Raji (cell line): ENCODE results near the gene BSCL2.

Experiments
- POLR2A ChIP-seq: IDR thresholded peaks from 2 replicates; pipeline ENCODE4 v1.6.1; 2011; ENCODE audit warnings: low read depth, low read length, control low read depth; ENCODE audit not compliant: insufficient read depth

BSCL2 gene

GRCh38 chr11:62677714-62678113, 29.5 kb downstream of the BSCL2 start:
- no peak for TF ChIP-seq POLR2A

- no peak for TF ChIP-seq POLR2A
Observed at GRCh38 chr11:62677156-62677555, 30.1 kb downstream of the BSCL2 start.

DNA sequence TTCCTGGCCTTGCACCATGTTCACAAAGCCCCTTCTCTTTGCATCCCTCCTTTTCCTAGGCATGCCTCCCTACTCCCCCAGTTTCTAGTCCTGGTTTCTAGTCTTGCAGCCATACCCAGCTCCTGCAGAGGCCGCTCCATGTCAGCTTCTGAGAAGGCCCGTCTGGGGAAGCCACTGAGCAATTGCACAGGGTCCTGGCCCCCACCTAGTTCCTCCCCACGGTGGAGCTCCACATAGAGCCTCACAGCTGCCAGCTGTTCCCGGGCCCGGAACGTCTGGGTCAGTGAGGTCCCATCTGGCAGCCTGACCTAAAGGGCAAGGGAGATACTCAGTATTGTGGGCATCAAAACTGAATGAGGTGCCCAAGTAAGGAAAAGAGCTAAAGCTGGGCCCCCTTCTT, 30.5 kb downstream of the BSCL2 start:
- no peak for TF ChIP-seq POLR2A

DNA sequence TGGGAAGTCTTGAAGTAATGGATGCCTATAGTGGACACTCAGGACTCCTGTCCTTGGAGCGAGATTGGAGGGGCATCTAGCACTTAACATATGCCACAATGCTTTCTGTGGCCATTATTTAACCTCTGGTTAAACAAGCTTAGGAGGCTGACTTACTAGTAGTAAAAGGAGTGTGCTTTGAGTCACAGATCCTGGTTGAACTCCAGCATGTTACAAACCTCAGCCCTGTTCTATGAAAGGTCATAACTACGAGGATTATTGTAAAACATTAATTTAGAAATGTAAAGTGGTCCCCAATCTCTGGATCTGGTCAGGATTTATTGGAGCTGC, 34.1 kb downstream of the BSCL2 start:
- 0 out of 2 replicates have a peak, but pooled peaks have one; percentile 3 for TF ChIP-seq POLR2A

DNA sequence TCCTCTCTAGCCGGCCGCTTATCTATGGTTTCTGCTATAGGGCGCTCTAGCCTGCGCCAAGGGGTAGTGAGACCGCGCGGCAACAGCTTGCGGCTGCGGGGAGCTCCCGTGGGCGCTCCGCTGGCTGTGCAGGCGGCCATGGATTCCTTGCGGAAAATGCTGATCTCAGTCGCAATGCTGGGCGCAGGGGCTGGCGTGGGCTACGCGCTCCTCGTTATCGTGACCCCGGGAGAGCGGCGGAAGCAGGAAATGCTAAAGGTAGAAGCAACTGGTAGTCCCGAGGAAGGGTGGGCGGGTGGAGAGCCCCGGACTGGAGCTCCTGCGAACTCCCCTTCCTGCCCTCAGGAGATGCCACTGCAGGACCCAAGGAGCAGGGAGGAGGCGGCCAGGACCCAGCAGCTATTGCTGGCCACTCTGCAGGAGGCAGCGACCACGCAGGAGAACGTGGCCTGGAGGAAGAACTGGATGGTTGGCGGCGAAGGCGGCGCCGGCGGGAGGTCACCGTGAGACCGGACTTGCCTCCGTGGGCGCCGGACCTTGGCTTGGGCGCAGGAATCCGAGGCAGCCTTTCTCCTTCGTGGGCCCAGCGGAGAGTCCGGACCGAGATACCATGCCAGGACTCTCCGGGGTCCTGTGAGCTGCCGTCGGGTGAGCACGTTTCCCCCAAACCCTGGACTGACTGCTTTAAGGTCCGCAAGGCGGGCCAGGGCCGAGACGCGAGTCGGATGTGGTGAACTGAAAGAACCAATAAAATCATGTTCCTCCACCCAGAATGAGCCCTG, 35.4 kb downstream of the BSCL2 start, which contains the start of the genes LBHD1 and UQCC3:
TSS of gene LBHD1 (minus strand) at position 660 of the 782 bp plus-strand sequence. CDS start 2,236 bp downstream, outside the sequence.
TSS of gene UQCC3 (plus strand) at position 66 of the 782 bp plus-strand sequence. CDS start at position 139, 73 bp downstream.
- TF ChIP-seq POLR2A, result peak; percentile 87

- no peak for TF ChIP-seq POLR2A
Observed at GRCh38 chr11:62671236-62671607, 36.0 kb downstream of the BSCL2 start.

DNA sequence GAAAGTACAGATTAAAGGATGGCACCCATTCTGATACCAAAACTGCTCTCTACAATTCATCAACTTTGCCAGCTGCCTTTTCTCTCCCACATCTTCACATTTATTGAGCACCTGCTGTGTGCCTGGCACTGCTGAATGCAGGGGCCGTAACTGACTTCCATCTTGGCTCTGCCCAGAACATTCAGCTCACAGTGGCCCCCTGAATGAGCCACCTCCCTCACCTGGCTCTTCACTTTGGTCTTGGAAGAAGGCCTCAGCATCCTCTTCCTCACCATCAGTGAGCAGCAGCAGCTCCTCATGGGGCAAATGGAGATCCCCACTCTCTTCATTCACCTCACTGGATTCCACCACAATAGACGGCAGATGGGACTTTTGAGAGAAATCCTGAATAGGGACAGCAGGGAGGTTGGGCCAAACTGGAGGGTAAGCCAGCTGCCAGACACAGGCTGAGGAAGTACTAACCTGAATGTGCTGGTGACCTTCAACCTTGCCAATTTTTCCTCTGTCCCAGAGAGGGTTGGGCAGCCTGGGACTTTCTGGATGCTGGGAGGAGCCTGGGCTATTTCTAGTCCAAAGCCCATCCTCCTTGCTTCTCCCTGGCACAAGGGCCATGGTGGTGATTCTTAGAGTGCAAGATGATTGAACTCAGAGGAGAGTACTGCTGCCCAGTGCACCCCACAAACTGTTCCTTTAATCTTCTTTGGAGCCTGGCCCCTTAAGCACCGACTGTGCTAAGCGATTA, 37.6 kb downstream of the BSCL2 start:
- peak; percentile 43; the same call in 1 of the 2 replicates for TF ChIP-seq POLR2A

GRCh38 chr11:62667460-62667859, 39.8 kb downstream of the BSCL2 start:
- TF ChIP-seq POLR2A, result peak; percentile 36; the same call in 1 of the 2 replicates

- peak; percentile 69 for TF ChIP-seq POLR2A
Observed at GRCh38 chr11:62666259-62666926, 40.8 kb downstream of the BSCL2 start.

- no peak; the same call in 1 of the 2 replicates for TF ChIP-seq POLR2A
Observed at GRCh38 chr11:62665599-62666258, 41.5 kb downstream of the BSCL2 start.

DNA sequence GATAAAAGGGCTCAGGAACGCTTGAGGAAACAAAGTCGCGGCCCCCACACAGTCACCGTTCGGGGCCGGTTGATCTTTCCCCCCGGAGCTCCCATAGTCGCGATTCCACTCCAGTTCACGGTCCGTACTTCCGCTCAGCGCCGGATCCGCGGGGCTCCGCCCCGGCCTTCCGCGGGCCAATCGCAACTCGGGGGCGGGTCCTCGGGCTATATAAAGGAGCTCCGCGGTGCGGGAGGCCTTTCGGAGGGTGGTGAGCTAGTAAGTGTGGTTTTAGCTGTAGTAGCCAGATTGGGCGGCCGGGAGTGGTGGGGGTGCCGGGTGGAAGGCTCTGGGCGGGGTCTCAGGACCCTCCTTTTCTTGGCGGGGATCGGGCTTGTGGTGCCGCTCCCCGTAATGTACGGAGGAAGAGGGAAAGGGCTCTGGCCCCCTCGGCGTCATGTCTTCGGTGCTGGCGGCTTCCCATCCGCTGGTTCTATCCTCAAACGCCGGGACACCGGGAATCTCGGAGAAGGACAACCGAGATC, 42.1 kb downstream of the BSCL2 start, which contains the start of the genes C11orf98 and CSKMT:
TSS of gene C11orf98 (minus strand) at position 136 of the 524 bp plus-strand sequence. CDS start at position 95, 41 bp downstream.
TSS of gene CSKMT (plus strand) at position 238 of the 524 bp plus-strand sequence. CDS start 568 bp downstream, outside the sequence.
- peak; percentile 93 for TF ChIP-seq POLR2A

DNA sequence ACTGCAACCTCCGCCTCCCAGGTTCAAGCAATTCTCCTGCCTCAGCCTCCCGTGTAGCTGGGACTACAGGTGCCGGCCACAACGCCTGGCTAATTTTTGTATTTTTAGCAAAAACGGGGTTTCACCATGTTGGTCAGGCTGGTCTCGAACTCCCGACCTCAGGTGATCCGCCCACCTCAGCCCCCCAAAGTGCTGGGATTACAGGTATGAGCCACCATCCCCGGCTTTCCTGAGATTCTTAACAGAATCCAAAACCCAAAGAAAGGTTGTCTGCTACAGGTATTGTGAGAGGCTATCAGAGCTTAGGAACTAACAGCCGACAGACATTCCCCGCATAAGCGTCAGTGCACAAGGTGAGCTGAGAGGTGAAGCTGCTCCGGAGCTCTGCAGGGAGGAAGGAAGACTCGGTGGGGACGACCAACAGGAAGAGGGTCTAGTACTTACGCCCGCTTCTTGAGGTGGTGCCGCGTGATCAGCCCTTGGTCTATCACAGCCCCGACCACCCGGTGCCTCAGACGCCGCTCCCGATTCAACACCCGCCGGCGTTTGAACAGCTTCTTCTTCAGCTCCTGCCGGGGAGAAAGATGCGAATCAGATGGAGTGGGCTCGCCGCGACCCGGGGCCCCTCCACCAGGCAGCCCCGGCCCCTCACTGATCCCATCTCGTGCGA, 42.7 kb downstream of the BSCL2 start:
- no peak for TF ChIP-seq POLR2A

GRCh38 chr11:62656796-62657429, 50.3 kb downstream of the BSCL2 start:
- TF ChIP-seq POLR2A, result no peak
